Stimulated activated naive CD4-positive, alpha-beta T cell (primary cell): ENCODE results near the gene PCBP2.
"Not testable (repeated sequence)": the region's sequence is repeated elsewhere in the genome, so short reads cannot be mapped to it uniquely, and the experiment has no call there.

Source experiments
- DNase-seq, 6 experiments: peaks; one replicate each; lab custom pipeline; 2025; lab: John Stamatoyannopoulos, UW

PCBP2 gene

DNA sequence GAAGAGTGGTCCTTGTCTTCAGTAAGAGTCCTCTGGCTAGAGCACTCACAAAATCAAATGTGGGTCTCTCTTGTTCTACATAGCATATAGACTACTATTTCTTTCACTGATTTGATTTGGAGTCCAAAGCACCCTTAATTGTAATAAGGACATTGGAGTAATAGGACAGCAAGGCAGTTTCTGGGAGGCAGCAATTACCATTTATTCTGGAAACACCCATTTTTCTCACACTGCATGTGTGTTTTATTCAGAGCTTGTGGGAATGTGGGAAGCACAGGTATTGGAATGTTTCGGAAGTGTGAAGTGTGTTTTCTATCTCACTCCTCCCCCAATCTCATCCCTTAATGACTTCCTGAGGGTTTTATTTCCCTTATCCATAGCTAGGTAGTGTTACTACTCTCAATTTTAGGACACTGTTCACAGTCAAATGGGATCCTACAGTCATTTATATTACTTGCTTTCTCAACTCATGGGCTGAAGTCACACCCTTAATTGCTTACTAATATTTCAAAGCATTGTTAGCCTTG, 20.2 kb downstream of the PCBP2 start:
- no peak for DNase-seq

GRCh38 chr12:53474077-53474476, 22.2 kb downstream of the PCBP2 start:
- no peak for DNase-seq

GRCh38 chr12:53474819-53475218, 22.9 kb downstream of the PCBP2 start:
- no peak for DNase-seq

GRCh38 chr12:53476769-53477209, 24.9 kb downstream of the PCBP2 start:
- DNase-seq = peak in 1 of 6 experiments; percentile 21

GRCh38 chr12:53478865-53479264, 27.0 kb downstream of the PCBP2 start:
- DNase-seq = no peak

- DNase-seq = no peak
Observed at GRCh38 chr12:53479331-53479730, 27.4 kb downstream of the PCBP2 start.

- no peak for DNase-seq
Observed at GRCh38 chr12:53480491-53481442, 28.9 kb downstream of the PCBP2 start.

DNA sequence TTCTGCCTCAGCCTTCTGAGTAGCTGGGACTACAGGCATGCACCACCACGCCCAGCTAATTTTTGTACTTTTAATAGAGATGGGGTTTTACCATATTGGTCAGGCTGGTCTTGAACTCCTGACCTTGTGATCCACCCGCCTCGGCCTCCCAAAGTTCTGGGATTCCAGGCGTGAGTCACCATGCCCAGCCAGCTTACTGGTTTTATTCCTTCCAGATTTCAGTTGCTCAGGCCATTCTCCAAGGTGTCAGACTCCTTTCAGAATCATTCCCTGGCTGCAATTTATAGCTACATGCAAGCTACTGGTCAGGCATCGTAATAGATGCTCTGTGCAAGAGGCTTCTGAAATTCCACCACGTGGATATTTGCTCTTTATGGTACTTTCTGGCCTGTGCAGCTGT, 29.6 kb downstream of the PCBP2 start:
- not testable (repeated sequence) for DNase-seq

GRCh38 chr12:53481939-53482586, 30.2 kb downstream of the PCBP2 start:
- no peak for DNase-seq

DNA sequence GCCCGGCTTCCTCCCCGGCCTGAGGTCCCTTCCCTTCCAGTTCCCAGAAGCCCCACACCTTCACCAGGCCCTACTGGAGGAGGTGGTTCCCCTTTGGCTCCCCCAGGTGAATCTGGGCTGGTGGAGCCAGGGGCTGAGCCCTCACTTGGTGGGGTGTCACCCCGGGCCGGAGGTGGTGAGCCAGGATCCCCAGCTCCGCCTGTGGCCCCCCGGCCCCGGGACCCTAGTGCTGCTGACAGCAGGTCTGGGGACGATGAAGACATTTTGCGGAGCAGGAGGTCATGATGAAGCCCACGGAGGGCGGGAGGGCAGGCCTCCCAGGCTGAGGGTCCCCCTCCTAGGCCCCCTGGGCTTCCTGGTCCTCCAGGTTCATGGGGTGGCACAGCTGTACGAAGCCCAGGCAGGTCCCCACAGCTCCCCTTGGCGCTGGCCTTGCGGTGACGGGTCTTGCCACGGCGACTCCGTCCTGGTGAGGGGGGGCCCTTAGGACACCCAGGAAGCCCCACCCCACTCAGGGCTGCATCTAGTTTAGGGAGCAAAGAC, 30.8 kb downstream of the PCBP2 start:
- DNase-seq = no peak

- DNase-seq = no peak
Observed at GRCh38 chr12:53483225-53483978, 31.5 kb downstream of the PCBP2 start.

DNA sequence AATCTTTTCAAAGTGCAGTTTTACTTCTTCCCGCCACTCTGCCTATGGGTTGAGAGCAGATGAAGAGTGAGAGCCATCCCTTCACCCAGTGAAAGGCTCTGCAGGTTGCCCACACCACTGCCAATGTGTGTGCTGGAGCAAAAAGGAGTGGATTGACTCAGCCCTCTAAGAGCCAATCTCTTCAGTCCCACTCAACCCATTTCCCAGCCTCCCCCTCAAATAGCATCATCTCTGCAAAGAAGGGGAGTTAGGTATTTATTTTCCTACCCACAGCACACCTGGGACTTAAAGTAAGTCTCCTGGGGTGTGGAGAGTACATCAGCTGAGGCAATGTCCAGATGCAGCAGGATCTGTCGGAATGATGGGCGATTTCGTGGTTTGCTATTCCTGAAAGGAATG, 32.1 kb downstream of the PCBP2 start:
- DNase-seq = no peak

DNA sequence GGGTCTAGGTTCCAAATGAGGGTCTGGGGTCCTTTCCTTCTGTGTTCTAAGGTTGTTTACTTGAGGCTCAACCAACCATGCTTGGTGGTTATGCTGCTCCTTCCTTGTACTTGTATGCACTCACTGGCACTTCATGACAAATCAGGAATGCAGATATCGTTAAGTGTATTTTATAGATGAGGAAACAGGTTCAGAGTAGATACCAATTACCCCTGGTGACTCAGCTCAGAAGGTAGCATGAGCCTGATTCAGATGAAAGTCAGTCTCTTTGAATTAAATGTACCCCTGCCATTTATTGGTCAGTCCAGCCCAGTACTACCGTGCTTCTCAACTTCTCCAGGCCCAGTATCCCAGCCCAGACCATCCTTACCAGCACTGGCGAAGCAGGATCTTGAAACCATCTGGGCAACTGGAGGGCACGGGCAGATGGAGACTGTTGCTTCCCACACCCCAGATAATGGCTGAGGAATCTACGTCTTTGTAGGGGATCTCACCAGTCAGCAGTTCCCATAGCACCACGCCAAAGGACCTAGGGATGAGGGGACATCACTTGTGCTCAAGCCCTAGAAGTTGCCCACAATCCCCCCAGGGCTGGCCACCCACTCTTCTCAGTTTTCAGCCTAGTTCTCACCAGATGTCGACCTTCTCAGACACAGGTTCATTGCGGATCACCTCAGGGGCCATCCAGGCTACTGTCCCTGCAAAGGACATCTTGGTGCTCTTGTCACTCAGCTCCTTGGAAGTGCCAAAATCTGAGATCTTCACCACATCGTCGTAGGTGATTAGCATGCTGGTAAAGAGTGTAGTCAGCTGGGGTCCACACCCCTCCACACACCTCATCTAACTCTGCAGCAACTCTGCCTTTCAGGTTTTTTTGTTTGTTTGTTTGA, 33.0 kb downstream of the PCBP2 start:
- no peak for DNase-seq

DNA sequence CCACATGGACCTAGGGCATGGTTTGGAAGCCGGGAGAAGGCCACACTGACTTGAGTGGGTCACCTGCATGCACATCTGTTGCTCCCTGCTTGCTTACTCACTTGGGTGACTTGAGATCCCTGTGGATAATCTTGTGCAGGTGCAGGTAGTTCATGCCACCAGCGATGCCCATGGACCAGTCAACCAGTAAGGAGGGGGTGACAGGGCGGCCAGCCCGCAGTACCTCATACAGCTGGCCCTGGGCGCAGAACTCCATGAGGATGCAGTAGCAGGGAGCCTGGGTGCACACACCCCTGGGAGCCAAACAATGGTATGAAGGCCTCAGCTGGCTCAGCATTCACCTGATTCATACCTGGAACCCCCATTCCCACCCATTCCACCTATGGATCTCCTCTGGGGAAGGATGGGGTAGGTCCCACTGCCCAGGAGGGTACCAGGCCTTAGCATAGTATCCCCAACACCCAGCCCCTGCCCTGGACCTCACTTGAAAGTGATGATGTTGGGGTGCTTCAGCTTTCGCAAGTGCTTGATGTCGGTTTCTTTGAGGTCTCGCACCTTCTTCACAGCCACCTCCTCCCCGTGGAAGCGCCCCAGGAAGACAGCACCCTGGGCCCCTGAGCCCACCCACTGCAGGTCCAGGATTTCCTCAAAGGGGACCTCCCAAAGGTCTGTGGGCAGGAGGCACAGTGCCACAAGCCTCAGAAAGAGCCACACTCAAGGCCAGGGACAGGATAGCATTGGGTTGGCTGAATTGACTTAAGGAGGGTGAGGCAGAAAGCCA, 34.2 kb downstream of the PCBP2 start:
- DNase-seq = no peak

DNA sequence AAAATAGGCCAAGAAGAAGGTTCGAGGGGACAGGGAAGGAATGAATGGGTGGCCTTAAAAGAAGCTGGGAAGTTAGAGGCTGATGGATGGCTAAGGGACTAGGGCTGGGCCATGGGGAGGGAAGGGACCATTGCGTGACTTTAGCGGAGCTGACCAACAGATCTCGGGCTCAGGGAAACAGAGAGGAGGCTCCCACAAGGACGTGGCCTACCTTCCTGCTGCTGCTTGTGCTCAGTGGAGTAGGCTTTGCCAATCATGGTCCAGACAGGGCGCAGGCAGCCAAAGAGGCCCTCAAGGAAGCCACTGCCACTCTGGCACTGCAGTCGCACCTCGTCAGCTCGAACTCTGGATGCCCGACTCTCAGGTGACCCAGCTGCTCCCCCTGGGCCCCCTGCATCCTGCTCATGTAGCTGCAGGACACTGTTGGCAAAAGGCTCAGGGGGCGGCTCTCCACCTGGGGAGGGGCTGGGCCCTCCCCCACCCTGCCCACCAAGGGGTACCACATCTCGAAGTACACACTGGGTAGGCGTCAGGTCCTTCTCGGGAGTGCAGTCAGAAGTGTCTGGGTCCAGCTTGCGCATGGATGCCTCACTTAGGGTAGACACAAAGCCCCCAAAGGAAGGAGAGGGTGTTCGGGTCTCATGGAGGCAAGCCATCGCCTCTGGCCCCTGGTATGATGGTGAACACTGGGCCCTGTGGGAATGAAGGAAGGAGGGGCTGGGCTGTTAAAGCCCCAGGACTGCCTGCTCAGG, 35.0 kb downstream of the PCBP2 start:
- DNase-seq = no peak

- DNase-seq = no peak
Observed at GRCh38 chr12:53489242-53489864, 37.5 kb downstream of the PCBP2 start.

DNA sequence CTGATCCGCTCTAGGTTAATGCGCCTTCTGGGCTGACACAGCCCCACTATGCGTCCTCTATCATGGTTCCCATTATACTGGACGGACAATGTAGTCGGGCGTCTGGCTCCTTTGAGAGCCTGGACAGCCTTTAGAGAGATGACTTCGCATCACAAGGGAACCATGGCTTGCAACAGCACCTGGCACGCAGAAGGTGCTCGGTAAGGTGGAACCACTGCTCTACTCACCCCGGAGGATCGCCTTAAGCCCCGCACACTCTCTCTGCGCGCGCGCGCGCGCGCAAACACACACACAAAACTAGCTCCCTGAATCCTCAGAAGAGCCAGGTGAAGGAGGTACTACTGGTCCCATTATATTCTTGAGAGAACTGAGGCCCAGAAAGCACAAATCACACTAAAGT, 40.3 kb downstream of the PCBP2 start:
- peak in 3 of 6 experiments; percentile 11 to 39 (median 26) for DNase-seq

DNA sequence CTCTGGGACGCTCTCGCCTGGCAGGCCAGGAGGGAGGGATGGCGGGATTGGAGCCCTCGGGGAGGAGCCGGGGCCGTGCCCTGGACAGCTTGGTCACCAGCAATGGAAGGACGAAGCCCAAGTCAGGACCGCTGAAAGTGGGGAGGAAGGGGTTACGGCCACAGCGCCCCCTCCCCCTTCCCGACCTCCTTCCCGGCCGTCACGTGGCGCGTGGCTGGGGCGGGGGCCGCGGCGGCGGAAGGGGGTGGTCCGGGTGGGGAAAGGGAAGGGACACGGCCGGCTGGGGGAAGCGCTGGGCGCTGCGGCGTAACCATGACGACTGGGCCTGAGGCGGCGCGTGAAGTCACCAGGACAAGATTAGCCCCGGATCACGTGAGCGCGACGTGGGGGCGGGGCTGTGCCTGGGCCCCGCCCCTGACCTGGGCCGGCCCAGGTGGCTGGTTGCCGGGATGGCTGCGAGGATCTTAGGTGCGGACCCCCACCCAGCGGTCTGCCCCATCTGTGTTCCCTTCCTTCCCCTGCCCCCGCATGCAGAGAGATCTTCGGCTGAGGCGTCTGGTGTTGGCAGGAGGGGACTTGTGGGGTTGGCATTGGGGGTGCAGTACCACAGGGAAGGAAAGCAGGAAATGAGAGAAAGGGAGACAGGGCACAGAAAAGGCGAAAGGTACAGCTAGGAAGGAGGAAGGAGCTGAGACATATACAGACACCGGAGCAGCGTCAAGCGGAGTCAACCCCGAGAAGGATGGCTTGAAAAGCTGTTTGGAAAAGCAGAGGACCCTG, 41.1 kb downstream of the PCBP2 start:
- peak; percentile 65 to 89 (median 82) for DNase-seq
